HepG2 (cell line): ENCODE measurements around the gene SRBD1. TPM values are rescaled to one million over a fixed set of nuclear protein-coding genes. Genes with fewer than 3 reads are reported as not detected.

Experiments
- AGO2 ChIP-seq: fragments of 200-400 bp; formaldehyde crosslinking; optimal IDR thresholded peaks from 2 replicates; pipeline ENCODE3; 2017; ENCODE audit warnings: mild to moderate bottlenecking, low read depth, low read length, moderate library complexity
- EHMT2 ChIP-seq: fragments of 200-600 bp; sonication (generic); IDR thresholded peaks from 2 replicates; pipeline ENCODE4 v1.7.0; 2017; ENCODE audit warnings: antibody characterized with exemption, low read depth, low read length, borderline replicate concordance
- FOXJ3 ChIP-seq: sonication (generic); formaldehyde crosslinking; IDR thresholded peaks from 2 replicates; pipeline ENCODE4 v1.4.0; 2020; ENCODE audit warnings: missing genetic modification reagents, mild to moderate bottlenecking, borderline replicate concordance
- GPBP1L1 ChIP-seq: sonication (generic); formaldehyde crosslinking; IDR thresholded peaks from 2 replicates; pipeline ENCODE4 v1.5.0; 2020; ENCODE audit warnings: mild to moderate bottlenecking, missing genetic modification reagents
- HMGXB4 ChIP-seq, 2 experiments: sonication (generic) in 1 of 2; formaldehyde crosslinking in 1 of 2; IDR thresholded peaks; 2 replicates each; pipeline versions ENCODE4 v1.4.0 to v1.6.1; 2018 to 2020; ENCODE audit warnings: missing genetic modification reagents in 2 of 2, borderline replicate concordance in 1 of 2, low read depth in 1 of 2, mild to moderate bottlenecking in 1 of 2, missing biosample characterization in 1 of 2
- HNF1B ChIP-seq: sonication (generic); formaldehyde crosslinking; IDR thresholded peaks from 2 replicates; pipeline ENCODE4 v1.5.1; 2020; ENCODE audit warnings: mild to moderate bottlenecking, moderate library complexity, missing genetic modification reagents
- IKZF5 ChIP-seq: IDR thresholded peaks from 2 replicates; pipeline ENCODE4 v1.6.1; 2018; ENCODE audit warnings: missing genetic modification reagents, mild to moderate bottlenecking, missing compliant biosample characterization
- MAZ ChIP-seq, 2 experiments: sonication (generic) in 1 of 2; formaldehyde crosslinking in 1 of 2; IDR thresholded peaks; 2 replicates each; pipeline versions ENCODE4 v1.5.0 to v1.6.1; 2012 to 2020; ENCODE audit warnings: low read depth in 2 of 2, mild to moderate bottlenecking in 2 of 2, borderline replicate concordance in 1 of 2, improper control_type of control experiment in 1 of 2, low read length in 1 of 2, missing genetic modification reagents in 1 of 2, moderate library complexity in 1 of 2
- SAFB2 ChIP-seq: sonication (generic); formaldehyde crosslinking; IDR thresholded peaks from 2 replicates; pipeline ENCODE4 v1.5.1; 2020; ENCODE audit warnings: missing genetic modification reagents, low read depth, mild to moderate bottlenecking, borderline replicate concordance
- TBX2 ChIP-seq: sonication (generic); formaldehyde crosslinking; IDR thresholded peaks from 2 replicates; pipeline ENCODE4 v1.5.0; 2020; ENCODE audit warnings: missing genetic modification reagents, mild to moderate bottlenecking, borderline replicate concordance
- TFE3 ChIP-seq: IDR thresholded peaks from 2 replicates; pipeline ENCODE4 v1.6.1; 2016
- XRCC5 ChIP-seq: fragments of 200-400 bp; formaldehyde crosslinking; optimal IDR thresholded peaks from 2 replicates; pipeline ENCODE3; 2017; ENCODE audit warnings: mild to moderate bottlenecking, low read length
- ZBTB26 ChIP-seq: IDR thresholded peaks from 2 replicates; pipeline ENCODE4 v1.6.1; 2016; ENCODE audit warnings: missing compliant biosample characterization, missing genetic modification reagents, borderline replicate concordance
- ZNF253 ChIP-seq: sonication (generic); formaldehyde crosslinking; IDR thresholded peaks from 2 replicates; pipeline ENCODE4 v1.8.0; 2022; ENCODE audit warnings: mild to moderate bottlenecking, missing genetic modification reagents, borderline replicate concordance
- ZNF367 ChIP-seq: sonication (generic); formaldehyde crosslinking; IDR thresholded peaks from 2 replicates; pipeline ENCODE4 v1.4.0; 2020; ENCODE audit warnings: missing genetic modification reagents, borderline replicate concordance
- ZNF672 ChIP-seq: sonication (generic); formaldehyde crosslinking; IDR thresholded peaks from 2 replicates; pipeline ENCODE4 v1.8.1; 2022; ENCODE audit warnings: missing genetic modification reagents
- ZNF777 ChIP-seq: sonication (generic); formaldehyde crosslinking; IDR thresholded peaks from 2 replicates; pipeline ENCODE4 v1.4.0; 2020; ENCODE audit warnings: missing genetic modification reagents
- polyA plus RNA-seq, 8 experiments: library from polyadenylated mRNA; depleted of rRNA in 3 of 8; stranded (reverse) in 7 of 8; unstranded in 1 of 8; fragments of >200 nt; fragmentation: Illumina TruSeq in 4 of 8; extraction: Trizol in 4 of 8; gene quantifications; 2 replicates each; pipeline versions ENCODE4 v1.2.1 to v1.2.3, GENCODE V29; 2011 to 2016; ENCODE audit warnings: low read depth in 4 of 8, missing spikeins in 1 of 8, mixed read lengths in 1 of 8; ENCODE audit not compliant: insufficient read depth in 1 of 8
- total RNA-seq, 5 experiments: library from RNA; depleted of rRNA; stranded (reverse); fragments of >200 nt; fragmentation: Illumina TruSeq; extraction: Trizol; gene quantifications; 2 replicates each; pipeline ENCODE4 v1.2.3, GENCODE V29; 2016; ENCODE audit warnings: low read depth in 1 of 5

The SRBD1 gene
- total and polyA plus RNA-seq, 2 of the 13 experiments (the other 11 are each of a cell fraction or from before 2014, with no cell fraction given): 3.2 to 23.9 TPM

- no peak for TF ChIP-seq EHMT2
- no peak for TF ChIP-seq ZNF672 (CRISPR knock-in tag)
- 0 out of 2 replicates have a peak, but pooled peaks have one; percentile 16 for TF ChIP-seq FOXJ3
- TF ChIP-seq HMGXB4 (CRISPR knock-in tag; IDR thresholded peaks at IDR 0.05; ENCODE audit: borderline replicate concordance in 1 of 2, low read depth in 1 of 2): peak in 1 of 2 experiments; percentile 76; a peak in 3 of 4 replicates
- TF ChIP-seq GPBP1L1 (CRISPR knock-in tag): no peak
- TF ChIP-seq ZNF777 (CRISPR knock-in tag): 0 out of 2 replicates have a peak, but pooled peaks have one; percentile 9
- TF ChIP-seq TBX2 (CRISPR knock-in tag): peak; percentile 40; the same call in 1 of the 2 replicates
- TF ChIP-seq ZBTB26 (CRISPR knock-in tag): 0 out of 2 replicates have a peak, but pooled peaks have one; percentile 21
- no peak for TF ChIP-seq MAZ (IDR thresholded peaks at IDR 0.05; ENCODE audit: borderline replicate concordance, low read depth, low read length)
- 0 out of 2 replicates have a peak, but pooled peaks have one; percentile 7 for TF ChIP-seq MAZ (CRISPR knock-in tag; IDR thresholded peaks at IDR 0.05; ENCODE audit: low read depth)
- peak; percentile 83; the same call in 1 of the 2 replicates for TF ChIP-seq TFE3
- 0 out of 2 replicates have a peak, but pooled peaks have one; percentile 15 for TF ChIP-seq HNF1B (CRISPR knock-in tag)
- no peak; the same call in 1 of the 2 replicates for TF ChIP-seq SAFB2 (CRISPR knock-in tag)
- TF ChIP-seq IKZF5 (CRISPR knock-in tag): 0 out of 2 replicates have a peak, but pooled peaks have one; percentile 5
- TF ChIP-seq ZNF253: no peak
- TF ChIP-seq AGO2: no peak
- TF ChIP-seq ZNF367 (CRISPR knock-in tag): 0 out of 2 replicates have a peak, but pooled peaks have one; percentile 5
- peak; percentile 16 for TF ChIP-seq XRCC5
Observed at GRCh38 chr2:45610281-45611019, 617 bp downstream of the SRBD1 start (continued).
